OCI-LY7 (cell line): ENCODE results near the gene MBD3. TPM values are rescaled to one million over a fixed set of nuclear protein-coding genes. Genes with fewer than 3 reads are reported as not detected.

Source experiments
- BruUV-seq: library from RNA; stranded (reverse); fragments of 400-500 nt; replicated peaks from 2 replicates; lab custom pipeline; 2021; lab: Mats Ljungman, UMichigan
- CTCF ChIA-PET: fragments of 300-600 bp; sonication (Branson Sonifier 250); formaldehyde crosslinking; loops from one replicate; lab custom pipeline; 2022; ENCODE audit warnings: antibody characterized with exemption; ENCODE audit not compliant: unreplicated experiment; lab: Charles Lee
- POLR2A ChIA-PET: fragments of 300-600 bp; sonication (Branson Sonifier 250); formaldehyde crosslinking; loops from one replicate; lab custom pipeline; 2022; ENCODE audit warnings: antibody characterized with exemption; lab: Charles Lee
- DNase-seq: peaks from one replicate; pipeline ENCODE4 v3.0.0-alpha.2; 2015; ENCODE audit warnings: low spot score
- H2AFZ ChIP-seq: fragments of 200-600 bp; sonication (generic), shearing (Covaris generic); 2 replicates; pipeline ENCODE4 v1.6.1; 2014; ENCODE audit warnings: mild to moderate bottlenecking, antibody characterized with exemption, low read length, moderate library complexity
- H3K27ac ChIP-seq: fragments of 200-600 bp; sonication (generic); 2 replicates; pipeline ENCODE4 v1.5.1; 2014; ENCODE audit warnings: mixed run types, low read depth, mild to moderate bottlenecking, moderate library complexity, low read length, inconsistent platforms; ENCODE audit not compliant: poor library complexity, severe bottlenecking
- H3K36me3 ChIP-seq: fragments of 200-600 bp; sonication (generic); 2 replicates; pipeline ENCODE4 v1.6.1; 2014; ENCODE audit warnings: mild to moderate bottlenecking, antibody characterized with exemption, low read length, moderate library complexity, mixed read lengths; ENCODE audit not compliant: insufficient read depth
- H3K4me1 ChIP-seq: fragments of 200-600 bp; sonication (generic); 2 replicates; pipeline ENCODE4 v1.5.1; 2014; ENCODE audit warnings: mild to moderate bottlenecking, low read length; ENCODE audit not compliant: insufficient read depth, poor library complexity, severe bottlenecking
- H3K4me2 ChIP-seq: fragments of 200-600 bp; sonication (generic); 2 replicates; pipeline ENCODE4 v1.6.1; 2014; ENCODE audit warnings: mild to moderate bottlenecking, low read length
- H3K4me3 ChIP-seq: fragments of 200-600 bp; sonication (generic); 2 replicates; pipeline ENCODE4 v1.5.1; 2014; ENCODE audit warnings: mild to moderate bottlenecking, low read depth, low read length; ENCODE audit not compliant: poor library complexity, severe bottlenecking
- H3K79me2 ChIP-seq: fragments of 200-600 bp; sonication (generic); 2 replicates; pipeline ENCODE4 v1.6.1; 2016; ENCODE audit warnings: low read depth, mild to moderate bottlenecking, low read length, moderate library complexity, mixed read lengths; ENCODE audit not compliant: insufficient read depth
- H3K9me2 ChIP-seq: fragments of 200-600 bp; sonication (generic); 2 replicates; pipeline ENCODE4 v1.6.1; 2016; ENCODE audit warnings: mild to moderate bottlenecking, low read length, mixed read lengths; ENCODE audit not compliant: insufficient read depth
- H3K9me3 ChIP-seq: fragments of 200-600 bp; sonication (generic); 2 replicates; pipeline ENCODE4 v1.6.1; 2014; ENCODE audit warnings: mild to moderate bottlenecking, mixed run types, low read length, mixed read lengths
- H4K20me1 ChIP-seq: fragments of 200-600 bp; sonication (generic); 2 replicates; pipeline ENCODE4 v1.6.1; 2014; ENCODE audit warnings: mild to moderate bottlenecking, antibody characterized with exemption, low read length, moderate library complexity, mixed read lengths; ENCODE audit not compliant: insufficient read depth
- EZH2phosphoT487 ChIP-seq: fragments of 200-600 bp; sonication (generic); IDR thresholded peaks from 2 replicates; pipeline ENCODE4 v1.6.1; 2018; ENCODE audit warnings: low read depth, borderline replicate concordance, mild to moderate bottlenecking, mixed run types, antibody characterized with exemption, low read length, moderate library complexity, mixed read lengths
- intact Hi-C: fragments of 100-400 bp; cut with micrococcal nuclease; formaldehyde crosslinking; loops from one replicate; pipeline ENCODE4 v1.10.0; 2022; ENCODE audit not compliant: unreplicated experiment
- total RNA-seq, 2 experiments: library from RNA; depleted of rRNA in 1 of 2; stranded (reverse); fragments of >200 nt in 1 of 2; shearing (Covaris generic) in 1 of 2; gene quantifications; 2 replicates each; pipeline ENCODE4 v1.2.3, GENCODE V29; 2014 to 2022
- TF ChIP-seq, protein P1 (sequence below): fragments of 200-600 bp; sonication (generic); conservative IDR thresholded peaks from 2 replicates; pipeline ENCODE4 v1.5.1; 2014; ENCODE audit warnings: mild to moderate bottlenecking, antibody characterized with exemption, low read length, moderate library complexity, mixed read lengths

Gene MBD3
- total RNA-seq, 2 experiments from 2014 or later = 168 to 172 TPM

DNA sequence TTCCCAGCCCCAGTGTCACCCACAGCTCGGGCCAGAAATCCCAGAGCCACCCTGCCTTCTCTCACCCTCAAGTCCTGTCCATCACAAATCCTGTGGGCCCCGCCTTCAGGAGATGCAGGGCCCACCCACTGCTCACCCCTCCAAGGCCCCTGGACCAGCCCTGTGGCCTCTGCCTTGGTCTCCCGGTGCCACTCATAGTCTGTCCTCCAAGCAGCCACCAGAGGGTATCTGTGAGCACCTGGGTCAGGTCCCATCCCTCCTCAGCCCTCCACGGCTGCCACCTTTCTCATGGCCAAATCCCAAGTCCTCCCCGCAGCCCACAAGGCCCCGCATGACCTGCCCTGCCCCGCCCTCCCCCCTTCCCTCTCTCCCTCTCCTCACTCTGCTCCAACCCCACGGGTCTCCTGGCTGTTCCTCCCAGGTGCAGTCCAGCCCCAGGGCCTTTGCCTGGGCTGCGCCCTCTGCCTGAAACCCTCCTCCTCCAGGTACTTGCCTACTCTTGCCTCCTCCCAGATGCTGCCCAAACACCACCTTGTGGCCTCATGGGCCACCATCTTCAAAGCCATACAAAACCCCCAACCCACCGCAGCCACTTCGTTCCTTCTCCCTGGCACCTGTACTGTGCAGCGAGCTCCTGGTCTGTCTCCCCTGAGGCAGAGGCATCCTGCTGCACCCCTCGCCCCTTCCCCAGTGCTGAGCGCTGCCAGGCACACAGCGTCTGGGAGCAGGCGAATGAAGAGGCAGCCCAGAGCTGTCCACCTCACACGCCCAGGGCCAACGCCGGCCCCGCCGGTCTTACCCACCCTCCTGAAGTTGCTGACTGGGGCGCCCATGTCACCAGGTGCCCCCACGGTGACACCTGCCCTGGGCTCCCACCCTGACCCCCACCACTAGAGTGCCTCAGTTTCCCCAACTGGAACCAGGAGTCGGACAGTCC, 25.8 kb upstream of the MBD3 start:
- H2AFZ ChIP-seq = no peak overlapping the region
- H3K4me2 ChIP-seq = peak overlapping the region; percentile 44
- TF ChIP-seq, protein P1, sequence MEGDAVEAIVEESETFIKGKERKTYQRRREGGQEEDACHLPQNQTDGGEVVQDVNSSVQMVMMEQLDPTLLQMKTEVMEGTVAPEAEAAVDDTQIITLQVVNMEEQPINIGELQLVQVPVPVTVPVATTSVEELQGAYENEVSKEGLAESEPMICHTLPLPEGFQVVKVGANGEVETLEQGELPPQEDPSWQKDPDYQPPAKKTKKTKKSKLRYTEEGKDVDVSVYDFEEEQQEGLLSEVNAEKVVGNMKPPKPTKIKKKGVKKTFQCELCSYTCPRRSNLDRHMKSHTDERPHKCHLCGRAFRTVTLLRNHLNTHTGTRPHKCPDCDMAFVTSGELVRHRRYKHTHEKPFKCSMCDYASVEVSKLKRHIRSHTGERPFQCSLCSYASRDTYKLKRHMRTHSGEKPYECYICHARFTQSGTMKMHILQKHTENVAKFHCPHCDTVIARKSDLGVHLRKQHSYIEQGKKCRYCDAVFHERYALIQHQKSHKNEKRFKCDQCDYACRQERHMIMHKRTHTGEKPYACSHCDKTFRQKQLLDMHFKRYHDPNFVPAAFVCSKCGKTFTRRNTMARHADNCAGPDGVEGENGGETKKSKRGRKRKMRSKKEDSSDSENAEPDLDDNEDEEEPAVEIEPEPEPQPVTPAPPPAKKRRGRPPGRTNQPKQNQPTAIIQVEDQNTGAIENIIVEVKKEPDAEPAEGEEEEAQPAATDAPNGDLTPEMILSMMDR = peak; percentile 68
- no peak for TF ChIP-seq EZH2phosphoT487
- CTCF ChIA-PET = no interaction called here
- intact Hi-C loops = loop anchor here (2.0 kb wide), 1 partner anchor 30 kb away; no protein-coding TSS in a partner anchor
- POLR2A ChIA-PET = no interaction called here
- peaks cover 100% of the 10 kb centered on the region for H3K36me3 ChIP-seq
- no peak overlapping the region for H3K4me3 ChIP-seq
- H3K27ac ChIP-seq = peak overlapping the region; percentile 58
- peaks cover 21% of the 10 kb centered on the region; the same call in 1 of the 2 replicates for H3K79me2 ChIP-seq
- DNase-seq = peak; percentile 64
- BruUV-seq = no TSS peak
- H3K4me1 ChIP-seq = peaks cover 68% of the 10 kb centered on the region
- no peaks in the 10 kb centered on the region for H3K9me3 ChIP-seq
- H4K20me1 ChIP-seq = no peaks in the 10 kb centered on the region
- no peaks in the 10 kb centered on the region for H3K9me2 ChIP-seq

DNA sequence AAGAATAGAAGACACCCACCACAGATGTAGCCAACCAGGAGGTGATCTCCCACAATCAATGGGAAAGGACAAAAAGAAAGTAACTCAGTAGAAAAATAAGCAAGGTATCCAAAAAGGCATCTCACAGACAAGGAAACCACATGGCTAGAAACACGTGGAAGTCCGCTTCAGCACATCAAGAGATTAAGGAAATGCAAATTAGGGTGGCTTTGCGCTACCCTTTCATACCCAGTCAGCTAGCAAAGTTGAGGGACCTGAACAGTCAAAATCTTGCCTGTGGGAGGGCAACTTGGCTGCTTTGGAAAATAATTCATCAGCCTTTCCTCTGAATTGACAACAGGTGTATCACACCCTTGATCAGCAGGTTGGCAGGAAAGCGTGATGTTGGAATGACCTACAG, 24.2 kb upstream of the MBD3 start:
- Histone ChIP-seq H4K20me1 (no peaks in the 10 kb centered on the region), H3K9me3 (no peaks in the 10 kb centered on the region), H3K36me3 (peaks cover 100% of the 10 kb centered on the region), H2AFZ (no peak overlapping the region), H3K4me2 (peak overlapping the region; percentile 44), H3K9me2 (no peaks in the 10 kb centered on the region), H3K4me3 (no peak overlapping the region), H3K27ac (peak overlapping the region; percentile 58), H3K4me1 (peaks cover 78% of the 10 kb centered on the region), H3K79me2 (peaks cover 10% of the 10 kb centered on the region; the same call in 1 of the 2 replicates)
- TF ChIP-seq EZH2phosphoT487 = no peak
- TF ChIP-seq, protein P1 = no peak
- intact Hi-C loops = no loop called here
- CTCF ChIA-PET = interaction anchor here (0.7 kb wide), 1 partner anchor 71 kb away, joined by 4 read pairs; no protein-coding TSS in a partner anchor
- BruUV-seq = no TSS peak
- peak; percentile 66 for DNase-seq
- POLR2A ChIA-PET = interaction anchor here (0.6 kb wide), 1 partner anchor 365 kb away, joined by 3 read pairs; no protein-coding TSS in a partner anchor
